ENCODE measurements around the gene TMUB1. TPM values are rescaled to one million over a fixed set of nuclear protein-coding genes. Genes with fewer than 3 reads are reported as not detected.

Gene TMUB1
- total RNA-seq, 1 donor from 2014 or later = 30.1 TPM

DNA sequence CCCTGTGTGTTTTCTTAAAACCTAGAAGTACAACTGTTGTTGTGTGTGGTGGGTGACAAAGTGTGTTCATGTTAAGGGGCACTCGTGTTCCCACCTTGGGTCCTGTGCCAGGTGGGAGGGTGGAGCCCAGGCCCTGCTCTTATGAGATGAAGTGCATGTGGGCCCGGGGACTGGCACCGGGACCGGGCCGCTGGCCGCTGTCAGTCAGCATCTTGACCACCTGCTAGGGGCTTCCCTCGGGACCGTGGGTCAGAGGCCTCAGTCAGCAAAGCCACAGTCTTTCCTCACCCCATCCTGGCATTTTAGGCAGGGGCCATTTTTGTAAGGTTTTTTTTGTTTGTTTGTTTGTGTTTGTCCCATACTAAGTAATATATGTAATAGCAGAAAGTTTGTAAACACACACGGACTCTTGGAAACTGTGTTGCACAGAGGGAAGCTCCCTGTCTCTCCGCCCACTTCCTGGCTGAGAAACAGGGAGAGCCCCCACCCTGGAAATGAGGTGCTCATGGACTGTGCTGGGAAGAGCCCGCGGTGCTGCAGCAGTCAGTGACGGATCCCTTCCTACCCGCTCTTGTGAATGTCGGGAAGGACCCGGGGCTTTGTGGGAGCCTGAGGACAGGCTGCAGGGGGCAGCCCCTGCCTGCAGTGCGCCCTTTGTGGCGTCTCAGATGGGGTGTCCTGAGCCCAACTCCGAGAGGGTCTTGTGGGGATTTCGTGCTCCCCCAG lies 16.4 kb upstream of the TMUB1 start:
- peak overlapping the region; percentile 33 for H3K27ac ChIP-seq (replicated peaks)
- no peak for DNase-seq
- no peaks in the 10 kb centered on the region for H3K36me3 ChIP-seq
- TF ChIP-seq, protein P1, sequence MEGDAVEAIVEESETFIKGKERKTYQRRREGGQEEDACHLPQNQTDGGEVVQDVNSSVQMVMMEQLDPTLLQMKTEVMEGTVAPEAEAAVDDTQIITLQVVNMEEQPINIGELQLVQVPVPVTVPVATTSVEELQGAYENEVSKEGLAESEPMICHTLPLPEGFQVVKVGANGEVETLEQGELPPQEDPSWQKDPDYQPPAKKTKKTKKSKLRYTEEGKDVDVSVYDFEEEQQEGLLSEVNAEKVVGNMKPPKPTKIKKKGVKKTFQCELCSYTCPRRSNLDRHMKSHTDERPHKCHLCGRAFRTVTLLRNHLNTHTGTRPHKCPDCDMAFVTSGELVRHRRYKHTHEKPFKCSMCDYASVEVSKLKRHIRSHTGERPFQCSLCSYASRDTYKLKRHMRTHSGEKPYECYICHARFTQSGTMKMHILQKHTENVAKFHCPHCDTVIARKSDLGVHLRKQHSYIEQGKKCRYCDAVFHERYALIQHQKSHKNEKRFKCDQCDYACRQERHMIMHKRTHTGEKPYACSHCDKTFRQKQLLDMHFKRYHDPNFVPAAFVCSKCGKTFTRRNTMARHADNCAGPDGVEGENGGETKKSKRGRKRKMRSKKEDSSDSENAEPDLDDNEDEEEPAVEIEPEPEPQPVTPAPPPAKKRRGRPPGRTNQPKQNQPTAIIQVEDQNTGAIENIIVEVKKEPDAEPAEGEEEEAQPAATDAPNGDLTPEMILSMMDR (IDR thresholded peaks at IDR 0.05; ENCODE audit: borderline replicate concordance) = no peak
- no peaks in the 10 kb centered on the region for H3K27me3 ChIP-seq (ENCODE audit: low read depth)
- H3K4me3 ChIP-seq = peak overlapping the region; percentile 40
- peaks cover 59% of the 10 kb centered on the region for H3K4me1 ChIP-seq
- H3K9me3 ChIP-seq (replicated peaks) = no peaks in the 10 kb centered on the region
- intact Hi-C loops (cut with micrococcal nuclease) = loop anchor here (10.0 kb wide), 1 partner anchor 65 kb away; no protein-coding TSS in a partner anchor

DNA sequence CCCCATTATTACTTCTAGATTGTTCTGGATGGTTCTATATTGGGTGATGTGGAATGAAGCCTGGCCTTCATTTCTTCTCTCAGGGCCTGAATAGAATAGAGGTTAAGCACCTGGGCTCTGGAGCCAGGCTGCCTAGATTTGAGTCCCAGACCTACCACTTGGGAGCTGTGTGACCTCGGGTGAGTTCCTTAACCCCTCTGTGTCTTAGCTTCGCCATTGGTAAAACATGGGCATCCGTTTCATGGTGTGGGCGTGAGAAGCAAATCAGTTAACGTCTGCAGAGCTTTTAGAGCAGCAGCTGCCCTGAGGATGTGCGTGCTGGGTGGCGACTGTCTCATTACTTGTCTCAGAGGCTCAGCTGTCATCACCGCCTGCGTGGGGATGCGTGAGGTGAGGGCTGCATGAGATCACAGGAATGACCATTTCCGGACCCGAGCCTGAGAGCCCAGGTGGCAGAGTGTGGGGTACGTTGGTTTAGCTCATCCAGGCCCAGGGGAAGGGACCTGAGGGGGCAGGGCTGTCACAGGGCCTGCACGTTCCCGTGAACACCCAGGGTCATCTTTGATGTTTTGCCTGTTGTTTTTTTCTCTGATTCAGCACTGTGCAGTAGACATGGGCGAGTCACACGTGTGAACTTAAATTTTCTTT lies 12.7 kb upstream of the TMUB1 start:
- H3K27me3 ChIP-seq (ENCODE audit: low read depth) = no peaks in the 10 kb centered on the region
- H3K4me3 ChIP-seq = no peak overlapping the region
- no peaks in the 10 kb centered on the region for H3K36me3 ChIP-seq
- intact Hi-C loops (cut with micrococcal nuclease) = no loop called here
- DNase-seq = no peak
- H3K27ac ChIP-seq (replicated peaks) = no peak overlapping the region
- H3K9me3 ChIP-seq (replicated peaks) = no peaks in the 10 kb centered on the region
- H3K4me1 ChIP-seq = peaks cover 56% of the 10 kb centered on the region
- TF ChIP-seq, protein P1 (IDR thresholded peaks at IDR 0.05; ENCODE audit: borderline replicate concordance) = no peak

DNA sequence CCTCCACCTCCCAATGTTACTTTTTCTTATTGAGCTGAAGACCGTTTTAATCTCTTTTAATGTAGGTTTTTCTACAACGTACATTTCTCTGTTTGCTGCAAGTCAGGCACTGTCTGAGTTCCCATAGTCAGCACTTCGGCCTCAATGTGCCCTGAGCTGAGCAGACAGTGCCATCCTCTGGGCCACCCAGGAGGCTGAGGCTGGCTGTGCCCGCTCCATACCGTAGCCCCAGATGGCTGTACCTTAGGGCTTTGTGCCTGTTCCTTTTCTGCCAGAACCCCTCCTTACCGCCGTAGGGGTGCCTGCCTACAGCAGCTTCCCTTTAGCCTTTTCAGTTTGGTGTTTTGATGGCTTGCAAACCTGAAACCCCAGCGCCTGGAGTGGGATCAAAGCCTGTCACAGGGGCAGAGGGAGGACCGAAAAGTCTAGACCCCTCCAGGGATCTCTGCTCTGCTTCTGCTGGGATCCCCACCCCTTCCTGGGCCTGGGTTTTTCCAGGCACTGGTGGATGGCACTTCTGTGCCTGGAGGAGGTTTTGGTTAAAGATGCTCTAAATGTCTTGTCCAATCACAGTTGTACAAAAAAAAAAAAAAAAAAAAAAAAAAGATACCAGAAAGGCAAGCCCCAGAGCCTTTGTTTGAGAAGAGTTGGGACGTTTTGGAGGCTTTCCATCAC lies 12.0 kb upstream of the TMUB1 start:
- TF ChIP-seq, protein P1 (IDR thresholded peaks at IDR 0.05; ENCODE audit: borderline replicate concordance) = no peak

DNA sequence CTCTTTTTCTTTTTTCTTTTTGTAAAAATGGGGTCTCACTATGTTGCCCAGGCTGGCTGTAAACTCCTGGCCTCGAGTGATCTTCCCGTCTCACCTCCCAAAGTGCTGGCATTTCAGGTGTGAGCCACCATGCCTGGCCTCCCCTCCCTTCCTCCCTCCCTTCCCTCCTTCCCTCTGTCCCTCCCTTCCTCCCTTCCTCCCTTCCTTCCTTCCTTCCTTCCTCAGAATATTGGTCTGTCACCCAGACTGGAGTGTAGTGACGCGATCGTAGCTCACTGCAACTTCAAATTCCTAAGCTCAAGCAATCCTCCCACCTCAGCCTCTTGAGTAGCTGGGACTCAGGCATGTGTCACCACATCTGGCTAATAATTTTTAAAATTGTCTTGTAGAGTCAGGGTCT lies 11.4 kb upstream of the TMUB1 start:
- Histone ChIP-seq H3K9me3 (replicated peaks) (no peaks in the 10 kb centered on the region), H3K4me3 (no peak overlapping the region), H3K4me1 (peaks cover 56% of the 10 kb centered on the region), H3K27me3 (ENCODE audit: low read depth) (no peaks in the 10 kb centered on the region), H3K36me3 (no peaks in the 10 kb centered on the region), H3K27ac (replicated peaks) (no peak overlapping the region)
- TF ChIP-seq, protein P1 (IDR thresholded peaks at IDR 0.05; ENCODE audit: borderline replicate concordance) = no peak
- intact Hi-C loops (cut with micrococcal nuclease) = no loop called here
- no peak for DNase-seq

More for the DNA sequence above, 12.0 kb upstream of the TMUB1 start:
- Histone ChIP-seq H3K36me3 (no peaks in the 10 kb centered on the region), H3K27ac (replicated peaks) (no peak overlapping the region), H3K27me3 (ENCODE audit: low read depth) (no peaks in the 10 kb centered on the region), H3K4me1 (peaks cover 56% of the 10 kb centered on the region), H3K4me3 (no peak overlapping the region), H3K9me3 (replicated peaks) (no peaks in the 10 kb centered on the region)
- DNase-seq = no peak
- intact Hi-C loops (cut with micrococcal nuclease) = no loop called here

DNA sequence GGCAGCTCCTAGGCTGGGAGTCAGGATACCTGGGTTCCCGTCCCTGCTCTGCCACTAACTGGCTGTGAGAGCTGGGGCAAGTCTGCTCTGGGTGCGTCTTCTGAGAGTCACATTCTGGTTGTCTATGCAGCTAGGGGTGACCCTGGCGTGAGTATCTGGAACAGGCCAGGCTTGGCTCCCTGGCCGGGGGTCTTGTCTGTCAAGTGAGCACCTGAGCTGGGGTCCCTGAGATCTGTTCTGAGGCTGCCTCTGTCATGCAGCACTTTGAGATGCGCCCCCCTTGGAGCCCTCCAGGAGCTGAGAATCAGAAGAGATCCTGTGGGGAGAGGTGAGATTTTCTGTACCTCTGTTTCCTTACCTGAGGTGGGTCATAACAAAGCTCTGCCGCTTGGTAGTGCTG lies 10.5 kb upstream of the TMUB1 start:
- Histone ChIP-seq H3K36me3 (no peaks in the 10 kb centered on the region), H3K9me3 (replicated peaks) (no peaks in the 10 kb centered on the region), H3K4me3 (no peak overlapping the region), H3K27me3 (ENCODE audit: low read depth) (no peaks in the 10 kb centered on the region), H3K27ac (replicated peaks) (no peak overlapping the region), H3K4me1 (peaks cover 60% of the 10 kb centered on the region)
- TF ChIP-seq, protein P1 (IDR thresholded peaks at IDR 0.05; ENCODE audit: borderline replicate concordance) = no peak
- DNase-seq = no peak
- intact Hi-C loops (cut with micrococcal nuclease) = no loop called here

Measured in left ventricle myocardium inferior (tissue), 1 donor.